ENCODE data around the gene THSD4. TPM values are rescaled to one million over a fixed set of nuclear protein-coding genes. Genes with fewer than 3 reads are reported as not detected.

Gene THSD4
- total and polyA plus RNA-seq, 2 of the 4 experiments (the other 2 are of a cell fraction), result 25.5 to 31.1 TPM

- no TSS peak for BruUV-seq (replicated peaks)
- WGBS, 2 experiments (ENCODE audit: extremely low coverage in 2 of 2, insufficient read length in 1 of 2), result no CpG with 5 or more reads among the region's 6 CpGs
These were observed 74.4 kb downstream of the THSD4 start for GRCh38 chr15:71189718-71190117.

More at GRCh38 chr15:71189718-71190117, 74.4 kb downstream of the THSD4 start:
- Histone ChIP-seq H4K8ac (ENCODE audit: low read depth in 2 of 2, low read length in 2 of 2) (no peak overlapping the region), H3K36me3 (ENCODE audit: control insufficient read depth, insufficient read depth, low read length) (peaks cover 21% of the 10 kb centered on the region), H2BK20ac (ENCODE audit: low read depth, low read length) (no peak overlapping the region), H4K5ac (ENCODE audit: low read depth, low read length) (no peak overlapping the region), H3K56ac (ENCODE audit: extremely low read depth, insufficient read depth, low read length) (no peak overlapping the region), H3K23ac (ENCODE audit: low read depth, low read length) (no peak overlapping the region), H2BK5ac (ENCODE audit: low read depth, low read length, poor library complexity, severe bottlenecking) (no peak overlapping the region), H2AFZ (replicated peaks; ENCODE audit: low read length, poor library complexity) (no peak overlapping the region), H3K27me3 (ENCODE audit: control insufficient read depth, insufficient read depth, low read length) (no peaks in the 10 kb centered on the region), H4K91ac (ENCODE audit: insufficient read depth, low read depth, low read length) (no peak overlapping the region), H2AK5ac (ENCODE audit: low read depth, low read length) (no peak overlapping the region), H2BK120ac (ENCODE audit: low read depth, low read length) (no peak overlapping the region), H3K27ac (ENCODE audit: insufficient read depth, low read length) (no peak overlapping the region), H3K9me3 (ENCODE audit: control insufficient read depth, insufficient read depth, low read length) (no peaks in the 10 kb centered on the region), H4K20me1 (ENCODE audit: insufficient read depth, low read length) (no peaks in the 10 kb centered on the region), H3K14ac (replicated peaks; ENCODE audit: low read depth, low read length) (no peak overlapping the region), H3K18ac (ENCODE audit: low read depth, low read length) (no peak overlapping the region), H3K9ac (ENCODE audit: low read depth, low read length) (no peak overlapping the region), H3K4me2 (ENCODE audit: low read depth, low read length) (no peak overlapping the region), H2BK15ac (ENCODE audit: low read depth, low read length) (no peak overlapping the region), H3K9me1 (ENCODE audit: insufficient read depth, low read length) (no peaks in the 10 kb centered on the region; the same call in 1 of the 2 replicates), H3K4ac (ENCODE audit: low read depth, low read length) (no peak overlapping the region), H3K79me1 (ENCODE audit: low read depth in 1 of 2, low read length in 2 of 2) (peaks cover 19 to 20% of the 10 kb centered on the region in 2 experiments), H3K4me1 (ENCODE audit: control insufficient read depth, insufficient read depth, low read length) (0 out of 2 replicates have a peak, but pooled peaks cover 4% of the 10 kb centered on the region), H2AK9ac (replicated peaks; ENCODE audit: low read depth, low read length, poor library complexity) (no peak overlapping the region), H3K4me3 (ENCODE audit: insufficient read depth, low read depth, low read length) (no peak overlapping the region)
- ChIA-PET POLR2A (ENCODE audit: unreplicated experiment) (no interaction called here), CTCF (no interaction called here)
- peak; percentile 25 for DNase-seq
- intact Hi-C loops (cut with micrococcal nuclease) (no loop called here), in situ Hi-C loops (cut with MboI; ENCODE audit: low sequenced_read_pairs) (no loop called here), dilution Hi-C loops (cut with HindIII; ENCODE audit: low sequenced_read_pairs, unreplicated experiment) (no loop called here)
- ATAC-seq (ENCODE audit: low read depth), result no peak; the same call in 1 of the 2 replicates
- no peak for TF ChIP-seq SMC3 (IDR thresholded peaks at IDR 0.05; ENCODE audit: low read depth, low read length)
- no peak for TF ChIP-seq MAFK (IDR thresholded peaks at IDR 0.05; ENCODE audit: low read depth, low read length)
- TF ChIP-seq MXI1 (IDR thresholded peaks at IDR 0.05; ENCODE audit: borderline replicate concordance, low read depth, low read length), result no peak
- no peak for TF ChIP-seq CHD1 (IDR thresholded peaks at IDR 0.05; ENCODE audit: low read depth, low read length)
- no peak for TF ChIP-seq CEBPB (IDR thresholded peaks at IDR 0.05; ENCODE audit: low read depth, low read length)
- no peak for TF ChIP-seq NFE2L2 (IDR thresholded peaks at IDR 0.05; ENCODE audit: low read depth, low read length)
- no peak for TF ChIP-seq CTCF (conservative IDR thresholded peaks at IDR 0.05; ENCODE audit: low read depth, low read length)
- TF ChIP-seq USF2 (IDR thresholded peaks at IDR 0.05; ENCODE audit: low read depth, low read length), result no peak

All from IMR-90 (cell line).